SJSA1 (cell line): ENCODE data around the gene CROCC2. TPM values are rescaled to one million over a fixed set of nuclear protein-coding genes. Genes with fewer than 3 reads are reported as not detected.
A peak's percentile ranks its signal among the peaks of the same experiment; 100 is the strongest.

ENCODE experiments used
- DNase-seq, 2 experiments: peaks; one replicate each; pipeline ENCODE4 v3.0.0-alpha.2; 2015 to 2020; ENCODE audit warnings: low spot score in 2 of 2, low read depth in 1 of 2
- H3K27ac ChIP-seq: fragments of 250-450 bp; sonication (Bioruptor Pico); 2 replicates; pipeline ENCODE4 v1.5.1; 2020; ENCODE audit warnings: mild to moderate bottlenecking, moderate library complexity
- H3K27me3 ChIP-seq: fragments of 250-450 bp; sonication (Bioruptor Pico); replicated peaks from 2 replicates; pipeline ENCODE4 v1.5.1; 2020; ENCODE audit warnings: mild to moderate bottlenecking, moderate library complexity
- H3K36me3 ChIP-seq: fragments of 250-450 bp; sonication (Bioruptor Pico); 2 replicates; pipeline ENCODE4 v1.5.1; 2020; ENCODE audit warnings: mild to moderate bottlenecking
- H3K4me1 ChIP-seq: fragments of 250-450 bp; sonication (Bioruptor Pico); replicated peaks from 2 replicates; pipeline ENCODE4 v1.6.1; 2021; ENCODE audit warnings: mild to moderate bottlenecking
- H3K4me3 ChIP-seq: fragments of 250-450 bp; sonication (Bioruptor Pico); 2 replicates; pipeline ENCODE4 v1.5.1; 2020; ENCODE audit warnings: mild to moderate bottlenecking
- H3K9me3 ChIP-seq: fragments of 250-450 bp; sonication (Bioruptor Pico); replicated peaks from 2 replicates; pipeline ENCODE4 v1.5.1; 2020; ENCODE audit warnings: mild to moderate bottlenecking
- total RNA-seq: library from RNA; depleted of rRNA; stranded (reverse); fragments of >200 nt; shearing (Covaris generic); gene quantifications from 2 replicates; pipeline ENCODE4 v1.2.3, GENCODE V29; 2014

Gene CROCC2
- total RNA-seq, 1 experiment from 2014 or later: not detected

GRCh38 chr2:241033994-241034393 lies 127.9 kb downstream of the CROCC2 start:
- Histone ChIP-seq H3K4me3 (no peak overlapping the region), H3K9me3 (no peaks in the 10 kb centered on the region; the same call in 1 of the 2 replicates), H3K4me1 (peaks cover 42% of the 10 kb centered on the region), H3K27me3 (no peaks in the 10 kb centered on the region), H3K27ac (peak overlapping the region; percentile 78), H3K36me3 (peaks cover 49% of the 10 kb centered on the region)
- no peak for DNase-seq

- Histone ChIP-seq H3K4me1 (peaks cover 42% of the 10 kb centered on the region), H3K36me3 (peaks cover 51% of the 10 kb centered on the region), H3K4me3 (no peak overlapping the region), H3K9me3 (no peaks in the 10 kb centered on the region), H3K27ac (peak overlapping the region; percentile 78), H3K27me3 (no peaks in the 10 kb centered on the region)
- DNase-seq: no peak
These were observed 128.5 kb downstream of the CROCC2 start for GRCh38 chr2:241034490-241035141.

- Histone ChIP-seq H3K9me3 (no peaks in the 10 kb centered on the region), H3K4me3 (peak overlapping the region; percentile 22), H3K4me1 (peaks cover 42% of the 10 kb centered on the region), H3K27me3 (no peaks in the 10 kb centered on the region), H3K36me3 (peaks cover 58% of the 10 kb centered on the region), H3K27ac (peak overlapping the region; percentile 78)
- DNase-seq: peak; percentile 93 to 94
These were observed 129.1 kb downstream of the CROCC2 start for GRCh38 chr2:241035142-241035817.

- Histone ChIP-seq H3K4me1 (peaks cover 42% of the 10 kb centered on the region), H3K27me3 (no peaks in the 10 kb centered on the region), H3K9me3 (no peaks in the 10 kb centered on the region), H3K27ac (peak overlapping the region; percentile 75), H3K36me3 (peaks cover 62% of the 10 kb centered on the region), H3K4me3 (peak overlapping the region; percentile 26)
- DNase-seq: no peak
These were observed 129.8 kb downstream of the CROCC2 start for GRCh38 chr2:241035818-241036396.

GRCh38 chr2:241036397-241036963 lies 130.3 kb downstream of the CROCC2 start:
- Histone ChIP-seq H3K4me3 (peak overlapping the region; percentile 26), H3K27ac (peak overlapping the region; percentile 75), H3K27me3 (no peaks in the 10 kb centered on the region), H3K9me3 (no peaks in the 10 kb centered on the region), H3K36me3 (peaks cover 61% of the 10 kb centered on the region), H3K4me1 (peaks cover 42% of the 10 kb centered on the region)
- DNase-seq: peak; percentile 81 to 89

- H3K9me3 ChIP-seq: no peaks in the 10 kb centered on the region
- no peak for DNase-seq
- H3K27me3 ChIP-seq: no peaks in the 10 kb centered on the region
- peaks cover 42% of the 10 kb centered on the region for H3K4me1 ChIP-seq
- H3K27ac ChIP-seq: peak overlapping the region; percentile 75
- H3K36me3 ChIP-seq: peaks cover 66% of the 10 kb centered on the region
- peak overlapping the region; percentile 26 for H3K4me3 ChIP-seq
These were observed 130.9 kb downstream of the CROCC2 start for GRCh38 chr2:241036964-241037421.

- H3K4me1 ChIP-seq: peaks cover 42% of the 10 kb centered on the region
- no peak overlapping the region for H3K27ac ChIP-seq
- H3K27me3 ChIP-seq: no peaks in the 10 kb centered on the region
- no peak overlapping the region for H3K4me3 ChIP-seq
- no peak for DNase-seq
- peaks cover 70% of the 10 kb centered on the region for H3K36me3 ChIP-seq
- H3K9me3 ChIP-seq: no peaks in the 10 kb centered on the region
These were observed 131.4 kb downstream of the CROCC2 start for GRCh38 chr2:241037498-241037897.

- Histone ChIP-seq H3K9me3 (no peaks in the 10 kb centered on the region), H3K27ac (no peak overlapping the region), H3K27me3 (no peaks in the 10 kb centered on the region), H3K4me1 (peaks cover 38% of the 10 kb centered on the region), H3K36me3 (peaks cover 73% of the 10 kb centered on the region), H3K4me3 (no peak overlapping the region)
- no peak for DNase-seq
These were observed 132.4 kb downstream of the CROCC2 start for GRCh38 chr2:241038374-241039180.

- Histone ChIP-seq H3K27ac (no peak overlapping the region), H3K4me3 (no peak overlapping the region), H3K9me3 (peaks cover 4% of the 10 kb centered on the region; the same call in 1 of the 2 replicates), H3K4me1 (peaks cover 29% of the 10 kb centered on the region), H3K27me3 (no peaks in the 10 kb centered on the region), H3K36me3 (peaks cover 76% of the 10 kb centered on the region)
- DNase-seq: no peak
These were observed 133.3 kb downstream of the CROCC2 start for GRCh38 chr2:241039416-241039815.

GRCh38 chr2:241040081-241040803 lies 134.1 kb downstream of the CROCC2 start:
- no peaks in the 10 kb centered on the region for H3K27me3 ChIP-seq
- H3K4me3 ChIP-seq: no peak overlapping the region
- H3K4me1 ChIP-seq: peaks cover 21% of the 10 kb centered on the region
- H3K36me3 ChIP-seq: peaks cover 80% of the 10 kb centered on the region
- DNase-seq: no peak
- no peak overlapping the region for H3K27ac ChIP-seq
- peaks cover 5% of the 10 kb centered on the region; the same call in 1 of the 2 replicates for H3K9me3 ChIP-seq

- Histone ChIP-seq H3K27me3 (no peaks in the 10 kb centered on the region), H3K4me3 (no peak overlapping the region)
These were observed 135.5 kb downstream of the CROCC2 start for GRCh38 chr2:241041589-241042158.

More at GRCh38 chr2:241041589-241042158, 135.5 kb downstream of the CROCC2 start:
- Histone ChIP-seq H3K4me1 (peaks cover 15% of the 10 kb centered on the region), H3K27ac (no peak overlapping the region), H3K9me3 (peaks cover 5% of the 10 kb centered on the region; the same call in 1 of the 2 replicates), H3K36me3 (peaks cover 85% of the 10 kb centered on the region)
- no peak for DNase-seq
